Sigmoid colon (tissue), 7 donors: Measurements from ENCODE around the gene IGFBP2. TPM values are rescaled to one million over a fixed set of nuclear protein-coding genes. Genes with fewer than 3 reads are reported as not detected.

Experiments
- DNase-seq: peaks from one replicate; pipeline ENCODE4 v3.0.0-alpha.2; 2019
- H3K27ac ChIP-seq, 4 donors: fragments of 200-600 bp; sonication (generic); one replicate each; pipeline ENCODE4 v1.5.1; 2016 to 2019; ENCODE audit warnings: mild to moderate bottlenecking in 1 of 4
- H3K27me3 ChIP-seq, 3 donors: fragments of 200-600 bp; sonication (generic); one replicate each; pipeline ENCODE4 v1.5.1; 2019; ENCODE audit warnings: mild to moderate bottlenecking in 1 of 3
- H3K36me3 ChIP-seq, 4 donors: fragments of 200-600 bp; sonication (generic); one replicate each; pipeline ENCODE4 v1.5.1; 2016 to 2019
- H3K4me1 ChIP-seq, 4 donors: fragments of 200-600 bp; sonication (generic); one replicate each; pipeline ENCODE4 v1.5.1; 2017 to 2019
- H3K4me3 ChIP-seq, 4 donors: fragments of 200-600 bp; sonication (generic); one replicate each; pipeline ENCODE4 v1.5.1; 2017 to 2019; ENCODE audit warnings: mild to moderate bottlenecking in 2 of 4, moderate library complexity in 1 of 4
- H3K9me3 ChIP-seq, 4 donors: fragments of 200-600 bp in 3 of 4; sonication (generic) in 3 of 4; one replicate each; pipeline versions ENCODE4 v1.5.1 to v1.6.1; 2013 to 2019
- EP300 ChIP-seq, 4 donors: sonication (generic); formaldehyde crosslinking; IDR thresholded peaks; one replicate each; pipeline ENCODE4 v1.6.1; 2017; ENCODE audit warnings: antibody characterized with exemption in 4 of 4
- POLR2A ChIP-seq, 2 donors: fragments of 450-650 bp; IDR thresholded peaks; one replicate each; pipeline ENCODE4 v1.6.1; 2016; ENCODE audit warnings: antibody characterized with exemption in 2 of 2, mild to moderate bottlenecking in 2 of 2, moderate library complexity in 2 of 2
- POLR2AphosphoS5 ChIP-seq, 4 donors: sonication (generic); formaldehyde crosslinking; IDR thresholded peaks; one replicate each; pipeline ENCODE4 v1.6.1; 2017; ENCODE audit warnings: antibody characterized with exemption in 4 of 4
- WGBS, 2 donors: extraction: QIAGEN DNeasy Blood & Tissue Kit; methylation state at CpG; one replicate each; pipeline ENCODE4 v1.1.7; 2013; 5-methylcytosine and 5-hydroxymethylcytosine counted together
- intact Hi-C: fragments of 100-400 bp; cut with DNase I; formaldehyde crosslinking; loops from one replicate; pipeline ENCODE4 v1.15.1; 2023
- polyA plus RNA-seq, 3 donors: library from polyadenylated mRNA; stranded (reverse); fragments of 200-250 nt; gene quantifications; one replicate each; pipeline ENCODE4 v1.2.3, GENCODE V29; 2013
- total RNA-seq, 4 donors: library from RNA; depleted of rRNA; stranded (reverse); fragments of >200 nt; gene quantifications; one replicate each; pipeline ENCODE4 v1.1.0, GENCODE V29; 2016
- TF ChIP-seq, protein P1 (sequence below), 4 experiments: fragments of 450-650 bp in 3 of 4; fragments of 200-600 bp in 1 of 4; IDR thresholded peaks; one replicate each; pipeline ENCODE4 v1.5.1; 2016 to 2019; ENCODE audit warnings: antibody characterized with exemption in 4 of 4, mild to moderate bottlenecking in 3 of 4, moderate library complexity in 2 of 4
- donor health status: healthy with polysubstance abuse.
- donor health status: Bipolar disorder and iron deficiency.
- donor health status: healthy.

Gene IGFBP2
- total and polyA plus RNA-seq, 7 donors = 6.3 to 45.7 (median 30.8) TPM

DNA sequence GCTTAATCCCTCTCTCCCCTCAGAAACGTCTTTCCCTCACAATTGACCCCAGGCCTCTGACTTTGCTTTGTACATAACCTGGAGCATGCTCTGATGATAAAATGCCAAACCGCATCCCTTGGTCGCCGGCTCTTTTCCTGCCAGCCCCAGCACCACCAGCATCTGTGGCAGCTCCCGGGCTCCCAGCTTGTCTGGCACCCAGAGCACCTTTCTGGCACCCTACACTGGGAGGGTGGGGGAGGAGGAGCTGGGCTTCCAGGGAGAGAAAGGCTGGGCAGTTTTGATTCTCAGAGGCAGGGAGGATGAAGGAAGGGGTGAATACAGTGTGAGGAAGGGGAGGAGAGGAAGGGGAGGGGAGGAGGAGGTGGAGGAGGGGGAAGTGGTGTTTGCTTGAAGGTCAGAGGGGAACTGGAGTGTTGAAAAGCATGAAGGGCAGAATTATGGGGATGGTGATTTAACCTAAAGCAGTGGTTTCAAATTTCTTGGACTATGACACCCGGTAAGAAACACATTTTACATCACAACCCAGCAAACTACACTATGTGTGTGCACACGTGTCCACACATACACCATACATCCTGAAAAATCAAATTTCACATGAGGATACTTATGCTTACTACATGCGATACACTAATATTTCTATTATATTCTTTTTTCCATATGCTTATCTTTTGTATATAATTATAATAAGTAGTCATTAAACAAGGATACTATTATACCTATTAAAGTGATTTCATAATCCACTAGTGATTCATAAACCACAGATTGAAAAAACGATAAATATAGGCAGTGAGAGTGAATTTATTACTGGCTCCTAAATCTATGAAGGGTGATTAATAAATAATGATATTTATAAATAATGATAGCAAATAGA is 30.0 kb upstream of the IGFBP2 start:
- no peak for DNase-seq
- intact Hi-C loops = no loop called here
- Histone ChIP-seq H3K4me3 (no peak overlapping the region), H3K9me3 (no peaks in the 10 kb centered on the region), H3K4me1 (no peaks in the 10 kb centered on the region), H3K27me3 (no peaks in the 10 kb centered on the region), H3K27ac (no peak overlapping the region), H3K36me3 (no peaks in the 10 kb centered on the region)
- WGBS, 2 donors = 79 to 80% methylated on average over 9 of the region's 9 CpGs
- TF ChIP-seq, protein P1, sequence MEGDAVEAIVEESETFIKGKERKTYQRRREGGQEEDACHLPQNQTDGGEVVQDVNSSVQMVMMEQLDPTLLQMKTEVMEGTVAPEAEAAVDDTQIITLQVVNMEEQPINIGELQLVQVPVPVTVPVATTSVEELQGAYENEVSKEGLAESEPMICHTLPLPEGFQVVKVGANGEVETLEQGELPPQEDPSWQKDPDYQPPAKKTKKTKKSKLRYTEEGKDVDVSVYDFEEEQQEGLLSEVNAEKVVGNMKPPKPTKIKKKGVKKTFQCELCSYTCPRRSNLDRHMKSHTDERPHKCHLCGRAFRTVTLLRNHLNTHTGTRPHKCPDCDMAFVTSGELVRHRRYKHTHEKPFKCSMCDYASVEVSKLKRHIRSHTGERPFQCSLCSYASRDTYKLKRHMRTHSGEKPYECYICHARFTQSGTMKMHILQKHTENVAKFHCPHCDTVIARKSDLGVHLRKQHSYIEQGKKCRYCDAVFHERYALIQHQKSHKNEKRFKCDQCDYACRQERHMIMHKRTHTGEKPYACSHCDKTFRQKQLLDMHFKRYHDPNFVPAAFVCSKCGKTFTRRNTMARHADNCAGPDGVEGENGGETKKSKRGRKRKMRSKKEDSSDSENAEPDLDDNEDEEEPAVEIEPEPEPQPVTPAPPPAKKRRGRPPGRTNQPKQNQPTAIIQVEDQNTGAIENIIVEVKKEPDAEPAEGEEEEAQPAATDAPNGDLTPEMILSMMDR (IDR thresholded peaks at IDR 0.05) = no peak
- TF ChIP-seq EP300 (IDR thresholded peaks at IDR 0.05) (no peak), POLR2AphosphoS5 (IDR thresholded peaks at IDR 0.05) (no peak)

DNA sequence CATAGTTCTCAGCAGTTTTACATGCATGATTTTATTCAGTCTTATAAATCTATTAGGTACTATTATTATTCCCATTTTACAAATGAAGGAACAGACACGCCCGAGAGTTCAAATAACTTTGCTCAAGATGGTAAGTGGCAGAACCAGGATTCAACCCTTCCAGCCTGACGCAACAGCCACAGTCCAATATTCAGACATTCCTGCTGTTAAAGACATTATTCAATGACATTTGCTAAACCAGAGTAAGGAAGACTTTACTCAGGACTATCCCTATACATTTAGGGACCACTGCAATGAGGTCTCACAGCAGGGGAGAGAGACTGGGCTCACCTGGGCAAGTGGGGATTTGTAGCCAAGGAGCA is 29.4 kb upstream of the IGFBP2 start:
- Histone ChIP-seq H3K36me3 (no peaks in the 10 kb centered on the region), H3K27me3 (no peaks in the 10 kb centered on the region), H3K9me3 (no peaks in the 10 kb centered on the region), H3K4me1 (no peaks in the 10 kb centered on the region), H3K4me3 (no peak overlapping the region), H3K27ac (no peak overlapping the region)
- intact Hi-C loops = no loop called here
- no peak for TF ChIP-seq POLR2AphosphoS5 (IDR thresholded peaks at IDR 0.05)
- TF ChIP-seq, protein P1 (IDR thresholded peaks at IDR 0.05) = no peak
- no peak for TF ChIP-seq EP300 (IDR thresholded peaks at IDR 0.05)
- no peak for TF ChIP-seq POLR2A (IDR thresholded peaks at IDR 0.05)
- WGBS, 2 donors = 96% methylated on average over 3 of the region's 3 CpGs
- DNase-seq = no peak

DNA sequence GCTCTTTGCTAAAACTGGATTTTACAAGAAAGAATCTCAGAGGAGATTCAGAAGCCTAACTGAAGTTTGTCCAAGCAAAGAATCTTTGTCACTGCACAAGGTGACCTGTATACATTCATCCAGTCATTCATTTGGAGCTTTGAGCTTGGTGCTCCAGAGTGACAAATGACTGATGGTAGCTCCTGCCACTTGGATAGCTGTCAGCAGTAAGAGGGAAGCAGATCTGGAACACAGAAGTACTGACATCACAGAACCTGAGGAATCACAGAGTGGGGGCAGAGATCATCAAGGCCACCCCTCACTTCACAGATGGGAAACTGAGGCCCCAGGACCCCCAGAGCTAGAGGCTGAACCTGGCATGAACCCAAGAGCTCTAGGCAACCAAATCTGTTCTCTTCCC is 28.8 kb upstream of the IGFBP2 start:
- no peaks in the 10 kb centered on the region for H3K36me3 ChIP-seq
- DNase-seq = no peak
- no peaks in the 10 kb centered on the region for H3K27me3 ChIP-seq
- H3K4me3 ChIP-seq = no peak overlapping the region
- no peaks in the 10 kb centered on the region for H3K4me1 ChIP-seq
- intact Hi-C loops = no loop called here
- H3K27ac ChIP-seq = no peak overlapping the region
- H3K9me3 ChIP-seq = no peaks in the 10 kb centered on the region
- TF ChIP-seq POLR2A (IDR thresholded peaks at IDR 0.05) (no peak), POLR2AphosphoS5 (IDR thresholded peaks at IDR 0.05) (no peak), EP300 (IDR thresholded peaks at IDR 0.05) (no peak)
- TF ChIP-seq, protein P1 (IDR thresholded peaks at IDR 0.05) = no peak

DNA sequence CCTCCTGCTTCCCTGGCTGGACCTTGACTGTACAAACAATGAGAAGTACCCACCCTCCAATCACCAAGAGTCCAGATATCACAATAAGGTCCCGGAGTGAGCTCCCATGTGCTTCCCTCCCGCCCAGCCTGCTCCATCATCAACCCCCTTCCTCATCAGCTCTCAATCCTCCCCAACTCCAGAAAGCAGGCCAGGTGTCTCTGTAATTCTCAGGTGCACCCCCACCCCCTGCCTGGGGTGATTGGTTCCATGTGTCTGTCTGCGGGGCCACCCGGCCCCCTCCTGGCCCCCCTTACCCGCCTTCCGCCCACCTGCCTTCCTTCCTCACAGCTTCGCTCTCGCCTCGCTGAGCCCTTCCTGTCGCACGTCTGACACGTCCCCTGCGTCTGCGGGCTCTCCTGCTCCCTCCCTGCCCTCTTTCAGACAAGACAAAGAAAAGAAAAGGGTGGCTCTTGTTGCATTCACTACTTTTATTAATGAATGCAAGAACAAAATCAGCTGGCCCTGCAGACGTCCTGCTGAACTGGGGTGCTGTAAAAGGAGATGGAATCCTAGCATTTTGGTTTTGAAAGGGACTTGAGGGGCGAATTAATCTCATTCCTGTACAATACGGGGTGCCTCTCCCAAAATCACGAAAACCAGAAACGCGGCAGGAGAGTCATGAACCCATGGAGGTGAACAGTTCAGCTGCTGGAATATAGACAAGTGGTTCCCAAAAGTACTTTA is 26.5 kb upstream of the IGFBP2 start:
- intact Hi-C loops = no loop called here
- Histone ChIP-seq H3K36me3 (no peaks in the 10 kb centered on the region), H3K4me3 (no peak overlapping the region), H3K4me1 (no peaks in the 10 kb centered on the region), H3K27me3 (no peaks in the 10 kb centered on the region), H3K9me3 (no peaks in the 10 kb centered on the region), H3K27ac (no peak overlapping the region)
- DNase-seq = no peak
- TF ChIP-seq POLR2A (IDR thresholded peaks at IDR 0.05) = no peak
- TF ChIP-seq EP300 (IDR thresholded peaks at IDR 0.05) = no peak
- no peak for TF ChIP-seq POLR2AphosphoS5 (IDR thresholded peaks at IDR 0.05)
- TF ChIP-seq, protein P1 (IDR thresholded peaks at IDR 0.05) = no peak
- 24 to 39% methylated on average over 20 of the region's 20 CpGs for WGBS, 2 donors
